B cell (primary cell): ENCODE results near the gene CAMTA1. TPM values are rescaled to one million over a fixed set of nuclear protein-coding genes. Genes with fewer than 3 reads are reported as not detected.
A peak's percentile ranks its signal among the peaks of the same experiment; 100 is the strongest.

ENCODE experiments used
- ATAC-seq: fragments of 200-7000 bp; cut with Tn5 transposase; one replicate; pipeline ENCODE4 v1.10.0; 2021; ENCODE audit warnings: low read depth, mild to moderate bottlenecking, moderate number of reproducible peaks, moderate library complexity
- CTCF ChIA-PET: fragments of 350-600 bp; sonication (Branson Sonifier 250); formaldehyde crosslinking; loops from one replicate; lab custom pipeline; 2021; ENCODE audit warnings: antibody characterized with exemption, inconsistent platforms; lab: Charles Lee
- POLR2A ChIA-PET: fragments of 350-600 bp; sonication (Branson Sonifier 250); formaldehyde crosslinking; loops from one replicate; lab custom pipeline; 2021; ENCODE audit warnings: antibody characterized with exemption; lab: Charles Lee
- DNase-seq: peaks from one replicate; pipeline ENCODE4 v3.0.0; 2013
- H2AFZ ChIP-seq: 2 replicates; pipeline ENCODE4 v1.6.1; 2012; ENCODE audit warnings: mild to moderate bottlenecking, low read depth, low read length; ENCODE audit not compliant: insufficient read depth, poor library complexity, severe bottlenecking
- H3K27ac ChIP-seq, 2 donors: 1 replicate in 1 of 2; 2 replicates in 1 of 2; pipeline ENCODE4 v1.5.1; 2012 to 2013; ENCODE audit warnings: low read length in 2 of 2, mild to moderate bottlenecking in 2 of 2, moderate library complexity in 1 of 2
- H3K27me3 ChIP-seq, 4 experiments: fragments of 200-600 bp in 1 of 4; sonication (generic) in 1 of 4; replicated peaks in 1 of 4; 1 replicate in 2 of 4; 2 replicates in 2 of 4; pipeline versions ENCODE4 v1.6.1 to v1.7.0; 2013 to 2016; ENCODE audit warnings: low read length in 3 of 4, mild to moderate bottlenecking in 2 of 4, mixed read lengths in 1 of 4, moderate library complexity in 1 of 4; ENCODE audit not compliant: insufficient read depth in 4 of 4, control insufficient read depth in 3 of 4; ENCODE audit errors: control extremely low read depth in 1 of 4
- H3K36me3 ChIP-seq, 2 experiments: replicated peaks in 1 of 2; 1 replicate in 1 of 2; 2 replicates in 1 of 2; pipeline versions ENCODE4 v1.6.1 to v1.7.1; 2013; ENCODE audit warnings: low read length in 1 of 2; ENCODE audit not compliant: insufficient read depth in 2 of 2, control insufficient read depth in 1 of 2; ENCODE audit errors: control extremely low read depth in 1 of 2, extremely low read depth in 1 of 2
- H3K4me1 ChIP-seq, 2 donors: fragments of 200-600 bp in 1 of 2; sonication (generic) in 1 of 2; 1 replicate in 1 of 2; 2 replicates in 1 of 2; pipeline versions ENCODE4 v1.5.1 to v1.6.1; 2013 to 2017; ENCODE audit warnings: low read length in 2 of 2; ENCODE audit not compliant: control insufficient read depth in 2 of 2, insufficient read depth in 2 of 2
- H3K4me2 ChIP-seq: replicated peaks from 2 replicates; pipeline ENCODE3; 2012; ENCODE audit warnings: mild to moderate bottlenecking, low read depth, low read length; ENCODE audit not compliant: poor library complexity, severe bottlenecking
- H3K4me3 ChIP-seq, 5 experiments: fragments of 200-600 bp in 1 of 5; sonication (generic) in 1 of 5; 1 replicate in 3 of 5; 2 replicates in 2 of 5; pipeline versions ENCODE4 v1.5.1 to v1.7.0; 2011 to 2016; ENCODE audit warnings: low read length in 4 of 5, mild to moderate bottlenecking in 4 of 5, low read depth in 2 of 5, control low read depth in 1 of 5, moderate library complexity in 1 of 5; ENCODE audit not compliant: insufficient read depth in 1 of 5; ENCODE audit errors: control extremely low read depth in 1 of 5, extremely low read depth in 1 of 5
- H3K79me2 ChIP-seq: fragments of 200-600 bp; sonication (generic); one replicate; pipeline ENCODE4 v1.6.0; 2016; ENCODE audit warnings: low read length; ENCODE audit not compliant: control insufficient read depth, insufficient read depth
- H3K9ac ChIP-seq: fragments of 200-600 bp; sonication (generic); 2 replicates; pipeline ENCODE4 v1.6.1; 2017; ENCODE audit warnings: mild to moderate bottlenecking, low read length, moderate library complexity
- H3K9me3 ChIP-seq, 3 donors: one replicate each; pipeline versions ENCODE4 v1.6.1 to v1.7.1; 2013; ENCODE audit warnings: low read length in 2 of 3; ENCODE audit not compliant: control insufficient read depth in 2 of 3, insufficient read depth in 1 of 3; ENCODE audit errors: control extremely low read depth in 1 of 3
- H4K20me1 ChIP-seq: 2 replicates; pipeline ENCODE4 v1.6.0; 2012; ENCODE audit warnings: mild to moderate bottlenecking, low read length; ENCODE audit not compliant: insufficient read depth, control insufficient read depth, poor library complexity, severe bottlenecking
- H3K27ac Mint-ChIP-seq: one replicate; pipeline ENCODE4 v1.8.0; 2021; ENCODE audit warnings: mixed read lengths
- H3K27me3 Mint-ChIP-seq: one replicate; pipeline ENCODE4 v1.8.0; 2021; ENCODE audit warnings: mixed read lengths
- H3K4me1 Mint-ChIP-seq: one replicate; pipeline ENCODE4 v1.8.0; 2021; ENCODE audit warnings: mixed read lengths
- H3K4me3 Mint-ChIP-seq: one replicate; pipeline ENCODE4 v1.8.0; 2021; ENCODE audit warnings: mixed read lengths
- H3K9me3 Mint-ChIP-seq: one replicate; pipeline ENCODE4 v1.8.0; 2022; ENCODE audit warnings: mixed read lengths; ENCODE audit not compliant: insufficient read depth
- CTCF ChIP-seq: fragments of 200-600 bp; IDR thresholded peaks from one replicate; pipeline ENCODE4 v1.8.0; 2022; ENCODE audit warnings: antibody characterized with exemption, mild to moderate bottlenecking
- EZH2 ChIP-seq: IDR thresholded peaks from 2 replicates; pipeline ENCODE4 v1.6.1; 2012; ENCODE audit warnings: borderline replicate concordance, low read depth, mild to moderate bottlenecking, moderate library complexity, low read length; ENCODE audit not compliant: insufficient read depth, poor library complexity, severe bottlenecking
- WGBS: methylation state at CpG from one replicate; pipeline ENCODE4 v1.1.5; 2013; ENCODE audit warnings: missing lambda C conversion rate; ENCODE audit not compliant: insufficient coverage; 5-methylcytosine and 5-hydroxymethylcytosine counted together
- intact Hi-C: fragments of 100-400 bp; cut with micrococcal nuclease; formaldehyde crosslinking; loops from one replicate; pipeline ENCODE4 v1.10.0; 2022
- polyA plus RNA-seq: library from polyadenylated mRNA; depleted of rRNA; stranded (reverse); fragments of >200 nt; gene quantifications from 2 replicates; pipeline ENCODE4 v1.2.3, GENCODE V29; 2012
- total RNA-seq, 2 donors: library from RNA; stranded (reverse); fragments of 120-200 nt in 1 of 2; gene quantifications; 1 replicate in 1 of 2; 2 replicates in 1 of 2; pipeline versions ENCODE4 v1.2.3 to v1.2.4, GENCODE V29; 2013 to 2022

CAMTA1 gene
- total and polyA plus RNA-seq, 2 donors (not counting 1 experiment from before 2014, with no cell fraction given), result 42.2 to 45.7 TPM

- no peak overlapping the region for H3K27ac Mint-ChIP-seq
- WGBS, result 1% methylated on average over 12 of the region's 14 CpGs
- ChIA-PET CTCF (interaction anchor here (0.7 to 3.1 kb wide), 5 partner anchors 9 to 73 kb away, joined by 3 to 15 read pairs (median 4); no protein-coding TSS in a partner anchor), POLR2A (interaction anchor here (0.6 to 0.7 kb wide), 2 partner anchors 30 to 68 kb away, joined by 3 to 4 read pairs; no protein-coding TSS in a partner anchor)
- Histone ChIP-seq H3K4me2 (peak overlapping the region; percentile 86), H3K9ac (peak overlapping the region; percentile 55), H3K9me3 (no peaks in the 10 kb centered on the region), H2AFZ (peak overlapping the region; percentile 76), H3K4me1 (peaks cover 6 to 12% of the 10 kb centered on the region in 2 donors), H3K27ac (no peak overlapping the region), H3K27me3 (peaks cover 0 to 21% (median 2%) of the 10 kb centered on the region in 4 experiments), H3K4me3 (peak overlapping the region in 4 of 5 experiments; percentile 38 to 64 (median 52)), H3K79me2 (no peaks in the 10 kb centered on the region), H3K36me3 (no peaks in the 10 kb centered on the region), H4K20me1 (no peaks in the 10 kb centered on the region)
- peak overlapping the region; percentile 83 for H3K4me3 Mint-ChIP-seq
- H3K4me1 Mint-ChIP-seq, result no peaks in the 10 kb centered on the region
- TF ChIP-seq EZH2 (no peak), CTCF (no peak)
- DNase-seq (no peak), ATAC-seq (no peak)
- intact Hi-C loops, result loop anchor here (1.0 kb wide), 1 partner anchor 24 kb away; no protein-coding TSS in a partner anchor
- H3K27me3 Mint-ChIP-seq, result peaks cover 7% of the 10 kb centered on the region
- no peaks in the 10 kb centered on the region for H3K9me3 Mint-ChIP-seq
These were observed 894.6 kb downstream of the CAMTA1 start for GRCh38 chr1:7679873-7680206.

GRCh38 chr1:7680207-7680954 lies 895.1 kb downstream of the CAMTA1 start:
- CTCF ChIA-PET, result interaction anchor here (1.0 to 3.1 kb wide), 5 partner anchors 10 to 72 kb away, joined by 3 to 18 read pairs (median 4); no protein-coding TSS in a partner anchor

More at GRCh38 chr1:7680207-7680954, 895.1 kb downstream of the CAMTA1 start:
- peaks cover 6% of the 10 kb centered on the region for H3K27me3 Mint-ChIP-seq
- H3K27ac ChIP-seq, result no peak overlapping the region
- WGBS, result 2% methylated on average over 89 of the region's 89 CpGs
- intact Hi-C loops, result loop anchor here (1.0 kb wide), 1 partner anchor 24 kb away; no protein-coding TSS in a partner anchor
- peak; percentile 60 for DNase-seq
- H3K27ac Mint-ChIP-seq, result peak overlapping the region; percentile 53
- peaks cover 6 to 12% of the 10 kb centered on the region in 2 donors for H3K4me1 ChIP-seq
- H2AFZ ChIP-seq, result peak overlapping the region; percentile 76
- H3K9me3 ChIP-seq, result no peaks in the 10 kb centered on the region
- H3K4me3 ChIP-seq, result peak overlapping the region in 4 of 5 experiments; percentile 38 to 64 (median 52)
- TF ChIP-seq EZH2, result no peak
- TF ChIP-seq CTCF, result no peak
- peaks cover 0 to 21% (median 2%) of the 10 kb centered on the region in 4 experiments for H3K27me3 ChIP-seq
- no peaks in the 10 kb centered on the region for H3K9me3 Mint-ChIP-seq
- no peaks in the 10 kb centered on the region for H4K20me1 ChIP-seq
- H3K36me3 ChIP-seq, result no peaks in the 10 kb centered on the region
- peak; percentile 73 for ATAC-seq
- H3K9ac ChIP-seq, result peak overlapping the region; percentile 55
- POLR2A ChIA-PET, result interaction anchor here (0.6 to 1.1 kb wide), 3 partner anchors 24 to 67 kb away, joined by 3 to 4 read pairs (median 3); no protein-coding TSS in a partner anchor
- H3K4me2 ChIP-seq, result peak overlapping the region; percentile 86
- no peaks in the 10 kb centered on the region for H3K79me2 ChIP-seq
- H3K4me1 Mint-ChIP-seq, result no peaks in the 10 kb centered on the region
- peak overlapping the region; percentile 83 for H3K4me3 Mint-ChIP-seq
